NCI-H526 (cell line): ENCODE data around the gene CLTCL1.

Experiments used
- DNase-seq, 2 experiments: peaks; one replicate each; lab custom pipeline; 2025; lab: John Stamatoyannopoulos, UW

Gene CLTCL1

DNA sequence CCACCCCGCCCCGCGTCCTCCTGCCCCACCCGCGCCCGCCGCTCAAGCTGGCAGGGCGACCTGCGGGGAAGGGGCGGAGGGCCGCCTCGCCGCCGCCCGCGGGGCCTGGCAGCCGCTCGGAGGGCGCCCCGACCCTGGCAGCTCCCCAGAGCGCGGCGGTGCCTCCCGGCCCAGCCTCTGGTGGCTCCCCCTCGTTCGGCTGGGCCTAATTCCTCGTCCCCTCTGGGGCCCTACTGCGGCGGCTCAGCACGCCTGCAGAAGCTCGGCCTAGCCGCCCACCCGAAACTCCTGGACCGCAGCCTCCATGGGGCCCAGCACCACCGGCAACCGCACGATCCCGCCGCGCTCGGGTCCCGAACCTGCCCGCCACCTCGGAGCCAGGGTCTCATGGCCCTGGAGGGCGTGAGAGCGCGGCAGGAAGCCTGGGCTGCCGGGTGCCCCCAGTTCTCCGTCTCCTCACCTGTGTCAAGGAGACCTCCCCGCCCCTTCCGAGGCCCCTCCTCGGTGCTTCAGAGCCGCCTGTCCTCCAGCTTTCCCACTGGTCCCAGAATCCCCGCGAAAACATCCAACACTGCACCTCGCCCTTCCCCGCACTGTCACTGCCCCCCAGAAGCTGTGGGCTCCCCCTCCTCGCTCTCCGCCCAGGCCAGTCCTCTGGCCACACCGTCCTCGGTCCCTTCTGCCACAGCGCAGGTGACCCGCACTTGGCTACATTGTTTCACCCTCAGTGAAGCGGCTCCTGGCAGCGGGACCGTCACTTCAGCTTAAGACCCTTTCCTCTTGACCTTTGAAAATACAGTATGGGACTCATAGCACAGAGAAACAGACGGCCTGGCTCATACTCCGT, 140.8 kb downstream of the CLTCL1 start:
- DNase-seq, result no peak

DNA sequence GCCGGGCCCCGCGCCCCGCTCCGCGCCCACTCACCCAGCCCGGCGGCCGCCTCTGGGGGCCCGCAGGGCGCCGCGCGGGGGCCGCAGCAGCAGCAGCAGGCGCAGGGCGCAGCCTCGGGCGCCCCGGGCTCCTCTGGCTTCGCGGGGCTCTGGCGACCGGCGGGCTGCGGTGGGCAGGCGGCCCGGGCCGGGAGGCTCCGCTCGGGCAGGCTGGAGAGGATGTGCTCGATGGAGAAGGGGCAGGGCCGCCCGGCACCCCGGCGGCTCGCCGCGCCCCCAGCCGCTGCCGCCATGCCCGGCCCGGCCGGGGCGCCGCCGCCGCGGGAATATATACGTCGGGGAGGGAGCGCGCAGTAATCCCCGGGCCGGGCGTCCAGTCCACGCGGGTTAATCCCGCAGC, 141.5 kb downstream of the CLTCL1 start, which contains the start of gene GSC2:
GSC2 (minus strand) TSS at position 302 of the 400 bp plus-strand sequence; CDS start at position 293, 9 bp downstream.
- no peak for DNase-seq

DNA sequence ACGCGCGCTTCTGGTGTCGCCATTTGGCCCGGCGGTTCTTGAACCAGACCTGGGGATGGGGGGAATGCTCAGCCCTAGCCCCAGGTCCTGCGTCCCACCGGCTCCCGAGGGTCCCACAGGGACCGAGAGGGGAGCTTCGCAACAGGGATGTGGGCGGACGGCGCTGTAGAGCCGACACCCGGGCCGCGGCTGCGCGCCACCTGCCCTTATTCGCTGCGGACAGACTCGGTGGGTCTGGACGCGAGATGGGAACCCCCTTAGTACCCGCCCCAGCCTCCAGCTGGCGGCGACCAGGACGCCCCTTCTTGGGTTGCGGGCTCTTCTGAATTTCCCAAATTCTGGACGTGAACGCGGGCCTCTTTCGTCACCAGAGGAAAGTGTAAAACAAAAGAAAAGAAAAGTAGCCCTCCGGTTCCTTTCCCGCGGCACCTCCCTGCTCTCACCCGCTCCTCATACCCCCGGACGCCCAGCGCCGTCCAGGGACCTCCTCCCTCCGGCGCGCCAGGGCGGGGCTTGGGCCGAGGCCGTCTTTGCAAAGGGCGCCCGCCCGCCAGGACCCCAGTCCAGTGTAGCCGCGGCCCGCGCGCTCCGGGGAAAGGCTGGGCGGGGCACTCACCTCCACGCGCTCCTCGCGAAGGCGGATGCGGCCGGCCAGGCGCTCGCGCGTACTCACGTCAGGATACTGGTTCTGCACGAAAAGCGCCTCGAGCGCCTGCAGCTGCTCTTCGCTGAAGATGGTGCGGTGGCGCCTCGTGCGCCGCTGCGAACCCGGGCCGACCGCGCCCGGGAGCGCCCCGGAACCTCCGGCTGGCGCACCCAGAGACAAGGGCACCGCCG, 142.3 kb downstream of the CLTCL1 start:
- DNase-seq, result peak in 1 of 2 experiments; percentile 23

DNA sequence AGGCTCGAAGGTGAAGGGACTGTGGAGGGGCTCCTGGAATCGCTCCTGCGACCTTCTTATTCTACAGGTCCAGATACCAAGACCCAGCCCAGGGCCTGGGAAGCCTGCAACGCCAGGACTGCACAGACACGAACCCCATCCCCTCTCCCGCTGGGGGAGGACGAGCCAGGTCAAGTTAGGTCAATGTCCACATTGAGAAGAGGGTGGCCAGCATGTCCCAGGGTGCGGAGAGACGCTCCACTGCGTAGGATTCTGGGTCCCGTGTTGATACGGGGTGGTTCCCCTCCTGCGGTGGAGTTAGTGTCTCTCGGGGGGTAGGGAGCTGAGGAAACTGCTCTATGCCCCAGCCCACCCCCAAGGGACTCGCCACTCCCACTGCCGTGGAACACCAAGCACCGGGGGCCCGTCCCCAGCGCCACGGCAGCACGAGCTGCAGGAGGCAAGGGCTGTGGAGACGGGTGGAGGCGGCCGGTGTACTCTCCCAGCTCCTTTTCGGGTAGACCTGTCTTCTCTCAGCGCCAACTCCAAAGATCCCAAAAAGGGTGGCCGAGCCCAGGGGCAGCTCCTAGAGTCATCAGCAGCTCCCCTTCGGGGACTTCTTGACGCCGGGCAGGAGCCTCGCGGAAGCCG, 143.0 kb downstream of the CLTCL1 start:
- DNase-seq, result no peak

DNA sequence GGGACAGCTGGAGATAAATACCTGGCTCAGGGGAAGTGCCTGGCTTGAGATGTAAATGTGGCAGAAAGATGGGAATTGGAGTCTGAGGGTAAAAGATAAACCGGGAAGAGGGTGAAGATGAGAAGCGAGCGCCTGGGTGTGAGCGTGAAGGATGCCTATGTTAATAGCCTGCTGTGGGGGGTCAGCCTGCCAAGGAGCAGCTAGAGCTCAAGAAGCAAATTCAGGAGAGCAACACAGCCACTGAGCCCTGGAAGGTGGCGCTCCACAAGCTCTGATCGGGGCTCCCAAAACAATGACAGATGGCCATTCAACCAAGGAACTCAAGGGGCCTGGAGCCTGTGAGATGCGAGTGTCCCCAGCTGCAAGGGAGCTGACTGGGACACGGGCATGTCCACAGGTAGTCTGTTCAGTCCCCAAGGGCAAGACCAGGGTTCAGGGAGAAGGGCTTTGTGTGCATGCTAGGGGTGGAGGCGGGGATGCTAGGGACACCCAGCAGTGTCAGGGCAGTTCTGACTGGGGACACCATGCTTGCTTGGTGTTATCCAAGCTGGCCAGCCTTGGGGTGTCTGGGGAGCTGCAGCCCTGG, 144.2 kb downstream of the CLTCL1 start:
- DNase-seq, result no peak

DNA sequence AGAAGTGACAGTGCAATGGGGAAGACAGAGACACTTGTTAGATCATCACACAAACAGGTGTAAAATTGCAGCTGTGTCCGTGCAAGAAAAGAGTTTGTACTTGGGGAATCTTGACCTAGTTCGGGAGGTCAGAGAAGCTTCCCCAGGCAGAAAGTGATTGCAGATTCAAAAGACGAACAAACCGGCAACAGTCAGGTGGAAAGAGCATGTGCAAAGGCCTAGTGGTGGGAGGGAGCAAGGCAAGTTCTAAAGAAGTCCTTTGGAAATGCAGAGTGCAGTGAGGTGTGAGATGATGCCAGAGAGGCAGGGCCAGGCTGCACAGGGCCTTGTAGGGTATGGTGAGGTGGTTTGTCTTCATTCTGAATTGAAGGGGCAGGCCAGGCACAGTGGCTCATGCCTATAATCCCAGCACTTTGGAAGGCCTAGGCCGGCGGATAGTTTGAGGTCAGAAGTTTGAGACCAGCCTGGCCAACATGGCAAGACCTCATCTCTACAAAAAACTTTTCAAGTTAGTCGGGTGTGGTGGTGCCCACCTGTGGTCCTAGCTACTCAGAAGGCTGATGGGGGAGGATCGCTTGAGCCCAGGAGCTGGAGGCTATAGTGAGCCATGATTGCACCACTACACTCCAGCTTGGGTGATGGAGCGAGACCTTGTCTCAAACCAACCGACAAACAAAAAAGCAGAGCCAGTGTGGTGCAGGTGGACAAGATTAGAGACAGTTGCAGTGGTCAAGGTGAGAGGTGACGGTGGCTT, 145.1 kb downstream of the CLTCL1 start:
- no peak for DNase-seq

DNA sequence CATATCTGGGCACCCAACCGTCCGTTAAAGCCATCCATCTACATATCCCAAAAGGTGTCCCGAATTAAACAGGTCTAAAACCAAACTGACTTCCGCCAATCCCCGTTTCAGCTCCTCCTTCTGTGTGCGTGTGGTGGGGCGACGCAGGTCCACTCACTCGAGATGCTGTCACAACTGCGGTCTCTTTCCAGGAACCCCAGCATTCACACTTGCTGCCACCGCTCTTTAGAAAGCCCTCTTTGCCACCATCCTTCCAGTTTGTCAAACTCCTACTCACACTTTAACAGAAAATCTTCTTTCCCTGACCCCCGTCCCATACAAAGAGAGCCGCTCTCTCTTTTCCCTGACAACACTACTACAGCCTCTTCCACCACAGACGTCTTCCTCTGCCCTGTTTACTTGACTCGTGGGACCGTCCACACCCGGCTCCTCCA, 147.5 kb downstream of the CLTCL1 start:
- DNase-seq, result no peak

DNA sequence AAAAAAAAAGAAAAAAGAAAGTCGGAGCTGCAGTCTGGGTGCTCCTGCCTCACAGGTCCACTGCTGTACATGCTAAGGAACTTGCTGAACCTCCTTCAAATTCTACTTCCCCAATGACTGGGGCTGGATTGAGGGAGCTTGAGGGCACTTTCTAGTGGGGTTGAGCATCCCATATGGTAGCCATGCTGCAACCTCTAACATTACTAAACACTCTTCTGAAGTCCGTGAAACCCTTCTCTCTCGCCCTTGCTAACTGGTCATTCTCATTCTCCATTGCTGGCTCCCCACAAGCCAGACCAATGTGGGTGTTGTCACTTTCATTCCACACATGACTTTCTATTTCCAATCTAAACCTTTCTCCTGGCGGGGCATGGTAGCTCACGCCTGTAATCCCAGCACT, 148.3 kb downstream of the CLTCL1 start:
- DNase-seq, result no peak

DNA sequence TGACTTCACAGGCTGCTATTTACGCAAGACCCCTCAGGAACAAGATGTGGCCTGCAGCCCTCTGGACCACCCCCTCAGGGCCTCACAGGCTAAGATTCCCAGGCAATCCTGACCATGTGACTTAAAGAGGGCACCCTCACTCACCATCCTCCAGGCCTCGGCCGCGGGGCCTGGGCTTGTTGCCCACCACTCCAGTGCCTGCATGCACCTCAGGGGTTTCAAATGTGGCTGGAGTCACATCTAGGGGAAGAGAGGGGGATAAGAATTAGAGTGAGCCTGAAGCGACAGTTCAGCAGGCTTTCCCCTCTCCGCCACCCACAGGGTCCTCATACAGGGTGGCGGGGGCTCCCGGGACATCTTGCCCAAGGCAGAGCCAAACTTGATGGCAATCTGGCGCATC, 149.1 kb downstream of the CLTCL1 start:
- DNase-seq, result no peak

DNA sequence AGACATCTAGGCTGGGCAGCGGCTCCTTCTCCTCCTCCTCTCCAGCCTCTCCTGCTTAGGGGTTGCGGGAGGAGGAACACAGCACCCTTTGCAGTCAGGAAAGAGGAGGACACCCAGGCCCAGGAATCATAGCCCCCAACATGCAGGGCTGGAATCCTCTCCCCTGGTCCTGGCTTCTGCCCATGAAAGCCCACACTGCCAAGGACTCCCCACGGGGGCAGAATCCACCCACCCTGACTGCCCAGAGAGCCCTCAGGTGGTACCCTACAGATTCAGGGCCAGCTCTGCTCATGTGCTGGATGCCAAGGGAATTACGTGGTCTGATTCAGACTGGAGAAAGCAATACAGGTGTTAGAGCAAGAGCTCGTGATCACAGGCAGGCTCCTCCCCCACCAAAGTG, 151.5 kb downstream of the CLTCL1 start:
- no peak for DNase-seq

DNA sequence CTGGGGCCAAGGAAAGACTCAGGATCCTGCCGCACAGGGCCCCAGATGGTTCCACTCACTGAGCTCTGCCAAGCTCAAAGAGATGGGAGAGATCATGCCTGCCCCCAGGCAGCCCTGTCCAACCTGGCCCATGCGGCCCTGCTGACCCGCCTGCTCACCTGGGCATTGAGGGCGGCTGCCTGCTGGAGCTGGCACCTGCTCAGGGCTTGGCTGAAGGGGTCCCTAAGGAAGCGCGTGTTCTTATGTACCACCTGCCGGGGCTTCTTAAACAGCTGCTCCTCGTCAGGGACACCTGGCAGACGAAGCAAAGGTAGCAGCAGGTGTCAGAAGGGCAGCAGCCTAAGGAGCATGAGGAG, 152.5 kb downstream of the CLTCL1 start:
- no peak for DNase-seq

DNA sequence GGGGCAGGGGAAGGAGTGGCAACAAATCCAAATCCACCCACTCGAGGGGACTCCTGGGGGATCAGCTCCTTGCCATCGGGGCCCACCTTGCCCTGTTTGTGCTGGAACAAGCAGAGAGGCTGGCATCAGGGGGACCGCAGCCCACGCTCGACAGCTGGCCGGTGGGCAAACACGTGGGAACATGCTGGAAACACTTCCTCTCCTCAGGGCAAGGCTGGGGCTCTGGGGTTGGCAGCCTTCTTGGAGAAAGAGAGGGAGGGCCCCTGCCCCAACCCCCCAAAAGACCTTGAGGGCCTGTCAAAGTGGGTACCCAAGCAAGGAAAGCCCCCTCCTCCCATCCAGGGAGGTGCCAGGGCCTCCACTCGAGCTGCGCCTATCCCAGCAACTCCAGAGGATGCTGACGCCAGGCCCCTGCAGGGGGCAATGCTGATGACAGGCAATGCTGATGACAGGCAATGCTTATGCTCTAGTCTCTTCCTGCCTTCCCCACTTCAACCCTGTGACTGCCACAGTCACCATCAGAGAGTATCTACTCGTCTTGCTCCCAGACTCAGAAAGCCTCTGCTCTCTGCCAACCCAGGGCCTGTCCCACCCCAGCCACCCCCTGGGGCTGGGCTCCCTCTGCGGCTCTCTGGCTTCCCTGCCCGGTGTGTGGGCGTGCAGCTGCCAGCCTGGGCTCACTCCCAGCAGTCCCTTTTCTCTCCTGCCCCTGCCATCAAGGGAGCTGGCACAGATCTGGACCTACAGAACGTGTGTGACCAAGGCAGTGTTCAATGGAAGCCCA, 153.1 kb downstream of the CLTCL1 start:
- DNase-seq, result no peak

DNA sequence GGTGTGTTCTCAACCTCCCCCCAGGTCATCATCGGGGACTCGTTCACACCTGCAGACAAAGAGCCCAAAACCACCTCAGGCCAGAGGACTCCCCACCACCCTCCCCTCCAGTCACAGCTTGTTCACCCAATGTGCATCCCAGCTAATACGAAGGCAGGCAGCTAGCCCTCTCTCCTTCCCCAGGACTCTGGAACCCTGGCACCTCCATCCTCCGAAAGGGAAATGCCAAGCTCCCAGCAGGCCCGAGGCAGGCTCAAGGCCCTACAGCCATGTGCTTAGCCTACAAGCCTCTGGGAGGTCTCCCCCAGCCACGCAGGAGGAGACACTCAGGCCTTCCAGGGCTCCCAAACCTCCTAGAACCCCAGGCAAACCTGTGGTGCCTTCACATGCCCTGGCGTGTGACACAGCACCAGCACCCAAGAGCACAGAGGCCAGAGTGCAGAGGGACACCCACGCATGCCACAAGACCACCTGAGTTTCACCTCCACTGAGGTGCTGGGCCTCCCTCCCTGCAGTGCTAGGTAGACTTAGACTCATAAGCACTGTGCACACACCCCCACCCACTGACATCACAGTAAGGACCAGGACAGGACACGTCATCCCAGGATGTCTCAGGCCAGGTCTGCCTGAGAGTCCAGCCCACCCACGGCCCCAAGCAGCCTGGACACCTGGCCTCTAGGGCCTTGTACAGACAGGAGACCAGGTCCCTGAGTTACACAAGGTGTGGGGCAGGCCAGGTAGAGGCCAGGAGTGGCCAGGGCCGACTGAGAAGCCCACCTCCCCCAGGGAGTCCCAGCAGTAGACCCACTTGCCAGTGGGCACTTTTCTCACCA, 153.9 kb downstream of the CLTCL1 start:
- no peak for DNase-seq

DNA sequence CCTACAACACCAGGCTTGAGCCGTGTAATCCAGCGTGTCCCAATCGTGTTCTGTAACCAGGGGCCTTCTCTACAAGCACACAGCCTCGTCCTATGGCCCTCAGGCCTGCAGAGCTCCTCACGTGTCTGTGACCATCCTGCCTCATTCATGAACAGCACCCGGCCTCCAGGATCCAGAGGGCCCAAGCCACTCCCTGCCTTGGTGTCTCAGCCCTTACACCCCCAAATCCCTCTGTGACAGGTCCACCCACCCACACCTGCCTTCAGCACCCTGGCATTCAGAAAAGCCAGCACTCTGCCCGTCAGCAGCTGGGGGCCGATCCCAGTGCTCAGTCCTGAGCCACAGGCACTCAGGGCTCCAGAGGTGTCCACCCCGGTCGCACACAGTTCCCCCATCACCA, 154.6 kb downstream of the CLTCL1 start:
- DNase-seq, result no peak

DNA sequence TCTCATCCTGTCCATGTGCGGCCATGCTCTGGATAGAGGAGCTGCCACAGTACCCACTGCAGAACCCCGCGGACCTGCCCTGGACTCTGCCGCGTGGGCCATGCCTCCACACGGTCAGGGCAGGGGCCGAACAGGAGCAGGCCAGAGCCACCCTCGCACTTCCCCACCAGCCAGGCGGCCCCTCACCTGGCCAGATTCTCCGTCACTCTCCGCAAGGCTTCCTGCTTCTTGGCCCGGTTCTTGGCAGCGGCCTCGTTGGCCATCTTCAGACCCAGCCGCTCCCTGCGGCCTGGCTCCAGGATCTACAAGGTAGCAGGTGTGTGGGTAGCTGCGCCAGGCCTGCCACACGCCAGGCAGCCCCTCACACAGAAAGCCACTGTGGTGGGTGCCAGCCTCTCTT, 156.6 kb downstream of the CLTCL1 start:
- no peak for DNase-seq

DNA sequence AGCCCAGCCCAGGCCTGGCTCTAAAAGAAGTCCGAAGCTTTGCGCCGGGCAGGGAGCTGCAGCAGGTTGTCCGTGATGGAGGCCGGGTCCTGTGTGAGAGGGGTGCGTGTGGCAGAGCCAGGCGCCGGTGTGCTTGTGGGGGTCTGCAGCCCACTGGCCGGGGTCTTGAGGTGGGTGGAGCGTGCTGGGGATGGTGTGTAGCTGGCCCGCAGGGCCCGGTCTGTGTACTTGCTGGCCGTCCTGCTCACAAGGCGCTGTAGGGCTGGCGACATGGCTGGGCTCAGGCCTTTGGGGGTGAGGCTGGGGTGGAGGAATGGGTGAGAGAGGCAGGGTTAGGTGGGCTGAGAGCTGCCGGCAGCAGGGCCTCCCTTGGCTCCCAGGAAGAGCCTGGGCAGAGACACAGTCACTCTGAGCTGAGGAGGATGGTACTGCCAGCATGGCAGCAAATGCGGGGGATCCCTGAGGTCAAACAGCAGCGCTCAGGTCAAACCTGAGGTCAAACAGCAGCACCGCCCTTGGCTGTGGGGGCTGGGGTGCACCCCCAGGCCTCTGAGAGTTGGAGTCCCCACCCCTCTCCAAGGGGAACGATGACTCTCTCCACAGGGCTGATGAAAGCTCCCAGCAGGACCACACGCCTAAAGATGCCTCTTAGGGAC, 157.2 kb downstream of the CLTCL1 start:
- no peak for DNase-seq

DNA sequence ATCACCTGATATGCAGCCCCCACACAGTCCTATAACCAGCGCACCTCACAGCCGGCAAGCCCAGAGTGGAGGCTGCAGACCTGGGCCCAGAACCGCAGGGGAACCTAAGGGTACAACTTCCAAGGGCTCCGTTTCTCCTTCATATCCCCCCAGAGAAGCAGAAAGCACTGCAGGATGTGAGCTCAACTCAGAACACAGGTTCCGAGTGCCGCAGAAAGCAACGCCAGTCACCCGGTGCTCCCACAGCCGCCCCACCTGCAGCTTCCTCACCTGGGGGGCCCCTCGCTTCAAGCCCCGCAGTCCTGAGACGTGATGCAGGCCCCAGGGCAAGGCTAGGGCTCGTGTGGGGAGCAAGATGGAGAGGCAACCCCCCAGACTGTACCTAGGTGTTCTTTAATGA, 158.0 kb downstream of the CLTCL1 start:
- DNase-seq, result no peak

DNA sequence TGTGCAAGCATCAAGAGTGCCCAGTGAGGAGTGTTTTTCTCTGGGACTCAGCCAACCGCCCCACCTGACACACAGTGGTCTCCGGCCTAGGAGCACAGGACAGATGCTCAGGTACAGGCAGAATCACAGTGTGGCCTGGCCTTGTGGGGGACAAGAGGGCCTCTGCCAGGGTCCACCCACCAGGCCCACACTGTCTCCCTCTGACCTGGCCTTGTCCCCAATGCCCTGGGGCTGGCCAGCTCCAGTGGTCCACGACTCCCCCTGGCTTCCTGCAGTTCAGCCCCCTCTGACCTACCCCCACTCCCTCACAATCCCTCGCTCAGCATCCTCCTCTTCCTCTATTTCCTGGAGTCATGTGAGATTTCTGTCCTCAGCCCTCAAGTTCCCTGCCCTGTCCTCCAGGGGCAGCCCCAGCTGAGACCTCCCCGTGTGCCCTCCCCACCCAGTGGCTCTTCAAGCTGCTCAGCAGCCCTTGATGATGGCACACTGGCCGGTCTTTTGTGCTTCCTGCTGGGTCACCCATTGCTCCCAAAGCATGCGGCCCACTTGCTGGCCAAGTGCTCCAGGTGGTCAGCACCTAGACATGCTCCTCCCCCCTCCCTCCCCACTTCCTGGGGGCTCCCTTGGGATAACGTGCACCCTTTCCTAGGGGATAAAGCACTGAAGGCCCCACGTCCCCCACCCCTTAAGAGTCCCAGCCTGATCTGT, 158.7 kb downstream of the CLTCL1 start:
- no peak for DNase-seq

DNA sequence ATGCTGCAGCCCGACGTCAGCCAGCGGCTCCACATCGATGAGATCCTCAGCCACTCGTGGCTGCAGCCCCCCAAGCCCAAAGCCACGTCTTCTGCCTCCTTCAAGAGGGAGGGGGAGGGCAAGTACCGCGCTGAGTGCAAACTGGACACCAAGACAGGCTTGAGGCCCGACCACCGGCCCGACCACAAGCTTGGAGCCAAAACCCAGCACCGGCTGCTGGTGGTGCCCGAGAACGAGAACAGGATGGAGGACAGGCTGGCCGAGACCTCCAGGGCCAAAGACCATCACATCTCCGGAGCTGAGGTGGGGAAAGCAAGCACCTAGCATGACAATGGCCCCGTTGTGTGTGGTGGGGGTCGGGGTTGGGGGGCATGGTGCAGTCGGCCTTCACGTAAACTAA, 159.4 kb downstream of the CLTCL1 start:
- DNase-seq, result no peak
